Midbrain (tissue), 1 donor: ENCODE measurements around the gene PIH1D1.
"Not testable (repeated sequence)": the region's sequence is repeated elsewhere in the genome, so short reads cannot be mapped to it uniquely, and the experiment has no call there.

ENCODE experiments used
- DNase-seq: peaks from one replicate; lab custom pipeline; 2025; lab: John Stamatoyannopoulos, UW

The PIH1D1 gene

DNA sequence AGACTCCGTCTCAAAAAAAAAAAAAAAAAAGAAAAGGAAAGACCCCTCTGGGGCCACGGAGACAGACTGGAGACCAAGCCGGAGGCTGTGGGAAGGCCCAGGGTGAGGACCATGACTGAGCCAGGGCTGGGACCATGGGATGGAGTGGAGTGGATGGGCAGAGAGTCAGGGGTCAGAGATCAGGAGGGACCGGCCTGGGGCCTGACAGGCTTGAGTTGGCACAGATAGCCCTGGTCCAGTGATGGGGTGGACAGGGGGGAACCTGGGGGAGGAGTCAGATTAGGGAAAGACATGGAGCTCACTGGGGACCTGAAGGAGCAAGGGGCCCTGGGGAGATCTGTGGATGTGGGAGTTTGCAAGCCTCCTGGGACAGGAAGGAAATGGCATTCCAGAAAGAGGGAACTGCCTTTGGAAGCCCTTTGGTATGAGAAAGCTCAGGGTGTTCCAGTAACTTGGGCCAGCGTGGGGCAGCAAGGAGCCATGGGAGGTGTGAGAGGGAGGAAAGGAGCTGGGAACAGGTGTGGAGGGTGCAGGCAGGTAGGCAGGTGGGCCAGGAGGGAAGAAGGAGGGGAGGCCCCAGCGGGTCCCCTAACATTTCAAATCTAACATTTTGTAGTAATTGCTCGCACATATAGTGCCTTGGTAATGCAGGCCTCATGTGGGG, 29.5 kb upstream of the PIH1D1 start:
- DNase-seq, result no peak

DNA sequence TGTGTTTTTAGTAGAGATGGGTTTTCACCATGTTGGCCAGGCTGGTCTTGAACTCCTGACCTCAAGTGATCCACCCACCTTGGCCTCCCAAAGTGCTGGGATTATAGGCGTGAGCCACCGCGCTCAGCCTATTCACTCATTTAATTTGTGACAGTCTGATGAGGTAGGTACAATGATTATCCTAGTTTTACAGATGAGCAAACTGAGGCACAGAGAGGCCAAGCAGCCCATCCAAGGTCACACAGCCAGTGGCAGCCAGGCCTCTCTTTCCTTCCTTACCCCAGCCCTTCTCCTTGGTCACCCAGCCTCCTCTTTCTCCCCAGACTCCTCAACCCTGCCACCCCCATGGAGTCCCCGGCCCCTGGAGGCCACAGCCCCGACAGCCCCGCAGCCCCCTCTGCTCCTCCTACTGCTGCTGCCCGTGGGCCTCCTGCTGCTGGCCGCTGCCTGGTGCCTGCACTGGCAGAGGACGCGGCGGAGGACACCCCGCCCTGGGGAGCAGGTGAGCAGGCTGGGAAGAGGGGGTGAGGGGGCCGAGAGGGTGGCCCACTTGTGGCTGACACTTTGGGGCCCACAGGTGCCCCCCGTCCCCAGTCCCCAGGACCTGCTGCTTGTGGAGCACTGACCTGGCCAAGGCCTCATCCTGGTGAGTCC, 28.5 kb upstream of the PIH1D1 start:
- DNase-seq, result no peak

DNA sequence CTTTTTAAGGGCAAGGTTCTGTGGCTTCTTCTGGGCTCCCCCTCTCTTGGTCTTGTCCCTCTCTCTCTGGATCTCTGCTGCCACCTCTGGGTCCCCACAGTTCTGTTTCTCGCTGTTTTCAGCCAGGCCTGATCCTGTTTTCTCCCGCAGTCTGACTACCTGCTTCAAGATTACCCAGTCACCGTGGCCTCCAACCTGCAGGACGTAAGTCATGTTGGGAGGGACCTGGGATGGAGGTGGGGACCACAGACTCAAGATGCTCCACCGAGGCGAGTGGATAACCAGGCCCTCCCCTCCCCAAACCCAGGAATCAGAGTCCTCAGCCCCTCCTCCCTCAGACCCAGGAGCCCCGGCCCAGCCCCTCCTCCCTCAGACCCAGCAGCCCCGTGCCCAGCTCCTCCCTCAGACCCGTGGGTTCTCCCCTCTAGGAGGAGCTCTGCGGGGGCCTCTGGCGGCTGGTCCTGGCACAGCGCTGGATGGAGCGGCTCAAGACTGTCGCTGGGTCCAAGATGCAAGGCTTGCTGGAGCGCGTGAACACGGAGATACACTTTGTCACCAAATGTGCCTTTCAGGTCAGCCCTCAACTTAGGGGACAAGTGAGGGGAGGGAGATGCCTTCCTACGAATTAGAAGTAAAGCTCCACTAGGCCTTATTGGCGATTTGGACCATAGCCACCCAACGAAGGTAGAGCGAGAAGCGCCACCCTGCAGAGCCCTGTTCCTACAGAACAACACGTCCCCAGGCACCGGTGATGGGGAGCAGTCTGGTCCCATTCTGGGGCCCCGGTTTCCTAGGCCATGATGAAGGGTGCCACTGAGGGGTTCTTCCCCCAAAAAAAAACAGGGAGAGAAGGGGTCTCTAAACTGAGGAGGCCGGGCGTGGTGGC, 24.6 kb upstream of the PIH1D1 start:
- no peak for DNase-seq

DNA sequence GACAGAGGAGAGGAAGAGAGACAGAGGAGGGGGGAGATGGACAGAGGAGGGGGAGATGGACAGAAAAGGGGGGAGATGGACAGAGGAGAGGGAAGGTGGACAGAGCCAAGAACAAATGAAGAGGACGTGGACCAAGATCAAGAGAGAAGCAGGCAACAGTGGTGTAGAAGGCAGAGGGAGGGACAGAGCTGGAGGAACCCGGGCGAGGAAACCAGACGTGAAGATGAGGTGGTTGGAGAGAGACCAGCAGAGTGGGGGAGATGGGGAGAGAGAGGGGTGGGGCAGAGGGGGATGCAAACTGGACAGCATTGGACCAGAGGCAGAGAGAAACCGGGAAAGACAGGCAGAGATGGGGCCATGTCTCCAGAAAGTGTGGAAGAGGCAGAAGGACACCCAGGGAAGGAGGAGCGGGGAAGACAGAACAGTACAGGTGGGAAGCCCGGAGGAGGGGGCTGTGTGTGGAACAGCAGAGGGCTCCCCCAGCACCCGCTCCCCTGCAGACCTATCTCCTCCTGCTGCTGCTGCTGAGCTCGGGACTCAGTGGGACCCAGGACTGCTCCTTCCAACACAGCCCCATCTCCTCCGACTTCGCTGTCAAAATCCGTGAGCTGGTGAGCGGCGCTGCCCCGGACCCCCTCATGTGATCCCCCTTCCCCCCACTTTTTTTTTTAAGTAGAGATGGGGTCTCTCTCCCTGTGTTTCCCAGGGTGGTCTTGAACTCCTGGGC, 23.7 kb upstream of the PIH1D1 start:
- DNase-seq, result no peak

DNA sequence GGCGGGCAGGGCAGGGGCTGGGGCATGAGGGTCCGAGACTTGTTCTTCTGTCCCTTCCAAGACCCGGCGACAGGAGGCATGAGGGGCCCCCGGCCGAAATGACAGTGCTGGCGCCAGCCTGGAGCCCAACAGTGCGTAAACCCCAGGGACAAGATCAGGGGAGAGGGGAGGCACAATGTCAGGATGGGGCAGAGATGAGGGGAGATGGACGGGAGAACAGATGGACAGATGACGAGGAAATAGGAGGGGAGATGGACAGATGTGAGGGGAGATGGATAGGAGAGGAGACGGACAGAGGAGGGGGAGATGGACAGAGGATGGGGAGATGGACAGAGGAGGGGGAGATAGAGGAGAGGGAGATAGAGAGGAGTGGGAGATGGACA, 22.9 kb upstream of the PIH1D1 start:
- no peak for DNase-seq

DNA sequence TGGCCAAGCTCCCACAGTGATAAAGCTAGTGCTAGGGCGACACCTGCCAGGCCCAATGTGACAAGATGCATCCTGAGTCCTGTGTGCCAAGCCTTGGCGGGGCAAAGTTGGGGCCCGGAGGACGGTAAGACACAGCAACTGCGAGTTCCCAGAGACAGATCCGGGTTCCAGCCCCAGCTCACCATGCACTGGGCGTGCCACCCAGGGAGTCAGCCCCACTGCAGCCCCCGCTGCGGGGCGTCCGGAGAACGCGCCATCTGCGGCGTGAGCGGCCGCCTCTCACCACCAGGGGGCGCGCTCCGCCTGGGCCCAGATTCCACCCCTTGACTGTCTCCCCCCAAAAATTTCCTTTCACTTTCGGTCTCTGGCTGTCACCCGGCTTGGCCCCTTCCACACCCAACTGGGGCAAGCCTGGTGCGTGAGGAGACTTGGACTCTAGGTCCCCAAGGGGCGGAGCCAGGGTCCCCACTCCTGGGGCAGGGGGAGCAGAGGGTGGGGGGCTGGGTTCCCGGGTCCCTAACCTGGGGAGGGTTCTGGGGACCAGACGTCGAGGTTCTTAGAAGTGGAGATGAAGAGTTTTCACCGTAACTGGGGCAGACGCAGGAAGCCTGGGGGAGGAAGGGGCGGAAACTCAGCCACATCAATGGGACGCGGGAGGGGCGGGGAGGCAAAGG, 22.4 kb upstream of the PIH1D1 start, which contains the start of gene FLT3LG:
Gene FLT3LG, plus strand, starts transcription at position 348 of the 674 bp plus-strand sequence. CDS start 425 bp downstream, outside the sequence.
- DNase-seq, result peak; percentile 71

DNA sequence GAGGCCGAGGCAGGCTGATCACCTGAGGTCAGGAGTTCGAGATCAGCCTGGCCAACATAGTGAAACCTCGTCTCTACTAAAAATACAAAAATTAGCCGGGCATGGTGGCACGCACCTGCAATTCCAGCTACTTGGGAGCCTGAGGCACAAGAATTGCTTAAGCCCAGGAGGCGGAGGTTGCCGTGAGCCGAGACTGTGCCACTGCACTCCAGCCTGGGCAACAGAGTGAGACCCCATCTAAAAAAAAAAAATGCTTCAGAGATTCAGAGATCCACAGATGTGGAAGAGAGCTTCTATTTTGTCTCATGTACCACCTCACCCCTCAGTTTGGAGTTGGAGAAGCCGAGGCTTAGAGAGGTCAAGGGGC, 21.9 kb upstream of the PIH1D1 start:
- DNase-seq, result not testable (repeated sequence)

DNA sequence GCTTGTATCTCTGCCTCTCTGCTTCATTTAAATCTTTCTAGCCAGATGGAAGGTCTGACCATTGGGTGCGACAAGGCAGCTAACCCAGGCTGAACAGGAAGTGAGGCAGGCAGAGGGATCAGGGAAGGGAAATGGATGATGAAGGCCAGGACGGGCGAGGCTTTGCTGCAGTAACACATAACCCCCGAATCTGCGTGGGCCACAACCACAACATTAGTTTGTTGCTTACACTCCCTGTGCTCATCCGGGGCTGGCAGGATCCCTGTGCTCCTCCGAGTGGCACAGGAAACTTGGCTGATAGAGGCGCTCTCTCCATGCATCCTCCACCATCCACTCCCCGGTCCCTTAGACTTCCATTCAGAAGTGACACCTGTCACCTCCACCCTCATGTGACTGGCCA, 21.3 kb upstream of the PIH1D1 start:
- DNase-seq, result no peak

DNA sequence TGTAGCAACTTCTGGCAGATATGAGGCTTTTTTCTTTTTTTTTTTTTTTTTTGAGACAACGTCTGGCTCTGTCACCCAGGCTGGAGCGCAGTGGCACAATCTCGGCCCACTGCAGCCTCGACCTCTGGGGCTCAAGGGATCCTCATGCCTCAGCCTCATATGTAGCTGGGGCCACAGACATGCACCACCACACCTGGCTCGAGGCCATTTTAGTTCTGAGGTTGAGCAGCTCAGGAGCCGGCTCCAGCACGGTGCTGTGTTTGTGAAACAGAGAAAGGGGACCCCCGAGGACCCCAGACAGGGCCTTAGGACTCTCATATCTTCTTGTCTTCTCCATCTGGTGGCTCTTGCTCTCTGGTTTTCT, 19.0 kb upstream of the PIH1D1 start:
- no peak for DNase-seq

DNA sequence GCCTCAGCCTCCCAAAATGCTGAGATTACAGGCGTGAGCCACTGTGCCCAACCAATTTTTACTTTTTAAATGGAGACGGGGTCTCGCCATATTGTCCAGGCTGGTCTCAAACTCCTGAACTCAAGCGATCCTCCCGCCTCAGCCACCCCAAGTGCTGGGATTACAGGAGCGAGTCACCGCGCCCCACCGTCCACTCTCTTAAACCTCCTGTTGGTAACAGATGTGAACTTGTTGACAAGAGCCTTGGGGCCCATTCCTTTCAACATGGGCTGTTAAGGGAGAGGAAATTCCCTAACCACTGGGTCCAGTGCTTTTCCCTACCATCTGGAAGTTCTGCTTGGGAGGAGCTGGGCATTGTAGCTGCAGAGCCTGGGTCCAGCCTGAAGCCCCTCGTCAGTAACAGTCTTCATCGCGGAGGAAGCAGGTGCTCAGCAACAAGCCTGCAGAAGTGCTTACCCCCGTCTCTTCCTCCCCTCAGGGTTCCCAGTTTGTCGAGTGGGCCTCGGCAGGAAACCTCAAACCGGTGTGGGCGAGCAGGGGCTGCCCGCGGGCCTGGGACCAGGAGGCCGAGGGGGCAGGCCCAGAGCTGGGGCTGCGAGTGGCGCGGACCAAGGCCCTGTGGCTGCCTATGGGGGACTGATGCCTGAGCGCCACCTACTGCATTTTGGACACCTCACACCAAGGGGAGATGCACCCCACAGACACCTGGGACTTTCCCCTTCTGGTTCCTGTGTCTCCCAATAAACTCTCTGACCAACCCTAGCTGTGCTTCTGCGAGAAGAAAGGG, 18.4 kb upstream of the PIH1D1 start:
- DNase-seq, result no peak

DNA sequence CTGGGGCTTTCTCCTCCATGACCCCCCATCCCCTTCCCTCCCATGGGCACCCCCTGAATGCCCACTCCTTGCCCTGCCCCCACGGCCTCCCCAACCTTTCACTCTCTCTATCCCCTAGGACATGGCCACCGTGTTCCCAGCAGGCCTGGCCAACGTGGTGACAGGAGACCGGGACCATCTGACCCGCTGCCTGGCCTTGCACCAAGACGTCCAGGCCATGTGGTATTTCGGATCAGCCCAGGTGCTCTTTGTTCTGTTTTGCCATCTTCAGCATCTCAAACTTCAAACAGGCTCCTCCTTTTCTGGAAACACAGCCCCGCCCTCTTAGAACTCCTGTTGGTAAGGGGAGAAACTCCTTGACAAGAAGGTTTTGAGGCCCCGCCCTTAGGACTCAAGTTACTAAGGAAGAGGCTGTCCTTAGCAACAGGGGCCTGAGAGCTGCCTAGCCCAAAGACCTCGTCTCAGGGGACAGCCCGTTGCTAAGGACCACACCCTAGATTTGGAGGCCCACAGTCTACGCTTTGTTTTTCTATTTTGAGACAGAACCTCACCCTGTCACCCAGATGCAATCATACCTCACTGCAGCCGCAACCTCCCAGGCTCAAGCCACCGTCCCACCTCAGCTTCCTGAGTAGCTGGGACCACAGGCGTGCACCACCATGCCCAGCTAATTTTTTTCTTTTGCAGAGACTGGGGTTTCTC, 17.3 kb upstream of the PIH1D1 start:
- DNase-seq, result no peak

DNA sequence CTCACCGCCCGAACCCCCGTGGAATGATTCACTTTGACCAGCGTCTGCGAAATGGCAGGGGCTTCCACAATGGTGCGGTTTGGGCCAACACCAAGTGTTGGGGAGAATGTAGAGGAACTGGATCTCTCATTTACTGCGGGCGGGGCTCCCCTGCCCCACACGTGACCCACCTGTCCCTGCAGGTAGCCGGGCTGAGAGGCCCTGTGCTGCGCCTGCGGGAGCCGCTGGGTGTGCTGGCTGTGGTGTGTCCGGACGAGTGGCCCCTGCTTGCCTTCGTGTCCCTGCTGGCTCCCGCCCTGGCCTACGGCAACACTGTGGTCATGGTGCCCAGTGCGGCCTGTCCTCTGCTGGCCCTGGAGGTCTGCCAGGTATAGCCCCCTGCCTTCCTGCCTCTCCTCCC, 16.6 kb upstream of the PIH1D1 start:
- DNase-seq, result no peak

DNA sequence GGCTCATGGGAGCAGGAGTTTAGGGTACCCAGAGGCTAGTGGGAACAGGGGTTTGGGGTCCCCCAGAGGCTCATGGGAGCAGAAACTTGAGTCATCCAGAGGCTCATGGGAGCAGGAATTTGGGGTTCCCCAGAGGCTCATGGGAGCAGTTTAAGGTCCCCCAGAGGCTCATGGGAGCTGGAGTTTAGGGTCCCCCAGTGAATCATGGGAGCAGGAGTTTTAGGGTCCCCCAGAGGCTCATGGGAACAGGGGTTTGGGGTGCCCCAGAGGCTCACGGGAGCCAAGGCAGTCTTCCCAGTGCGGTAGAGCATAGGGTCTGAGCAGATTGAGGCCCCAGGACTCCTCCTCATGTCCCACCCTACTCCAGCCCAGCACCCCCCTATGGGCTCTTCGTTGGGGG, 13.8 kb upstream of the PIH1D1 start:
- no peak for DNase-seq

DNA sequence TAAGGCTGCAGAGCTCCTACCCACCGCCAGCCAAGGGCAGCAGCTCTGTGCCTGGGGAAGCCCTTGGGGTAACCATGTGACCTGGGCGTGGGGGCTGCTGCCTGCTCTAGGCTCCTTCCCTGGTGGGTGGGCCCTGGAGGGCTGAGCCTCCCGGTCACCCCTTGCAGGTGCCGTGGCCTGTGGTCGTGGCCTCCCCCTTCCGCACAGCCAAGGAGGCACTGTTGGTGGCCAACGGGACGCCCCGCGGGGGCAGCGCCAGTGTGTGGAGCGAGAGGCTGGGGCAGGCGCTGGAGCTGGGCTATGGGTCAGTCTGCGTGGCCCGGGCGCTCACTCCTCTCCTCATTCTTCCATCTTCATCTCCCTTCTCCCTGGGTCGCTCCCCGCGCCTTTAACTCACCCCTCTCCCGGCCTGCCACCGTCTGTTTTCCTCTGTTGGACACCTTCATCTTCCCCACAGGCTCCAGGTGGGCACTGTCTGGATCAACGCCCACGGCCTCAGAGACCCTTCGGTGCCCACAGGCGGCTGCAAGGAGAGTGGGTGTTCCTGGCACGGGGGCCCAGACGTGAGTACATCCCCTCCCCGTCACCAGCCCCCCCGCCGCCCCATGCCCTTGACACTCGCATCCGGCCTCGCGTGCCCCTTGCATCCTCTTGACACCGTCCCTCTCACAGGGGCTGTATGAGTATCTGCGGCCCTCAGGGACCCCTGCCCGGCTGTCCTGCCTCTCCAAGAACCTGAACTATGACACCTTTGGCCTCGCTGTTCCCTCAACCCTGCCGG, 12.5 kb upstream of the PIH1D1 start:
- no peak for DNase-seq

DNA sequence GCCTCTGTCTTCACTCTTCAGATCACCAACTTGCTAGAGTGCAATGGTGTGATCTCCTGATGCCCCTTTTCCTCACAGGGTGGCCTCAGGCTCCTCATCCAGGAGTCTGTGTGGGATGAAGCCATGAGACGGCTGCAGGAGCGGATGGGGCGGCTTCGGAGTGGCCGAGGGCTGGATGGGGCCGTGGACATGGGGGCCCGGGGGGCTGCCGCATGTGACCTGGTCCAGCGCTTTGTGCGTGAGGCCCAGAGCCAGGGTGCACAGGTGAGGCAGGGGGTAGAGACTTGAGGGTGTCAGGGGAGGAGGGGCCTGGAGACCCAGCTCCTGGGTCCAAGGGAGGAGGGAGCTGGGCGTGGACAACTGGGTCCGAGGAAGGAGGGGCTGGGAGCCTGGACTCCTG, 10.9 kb upstream of the PIH1D1 start:
- no peak for DNase-seq

DNA sequence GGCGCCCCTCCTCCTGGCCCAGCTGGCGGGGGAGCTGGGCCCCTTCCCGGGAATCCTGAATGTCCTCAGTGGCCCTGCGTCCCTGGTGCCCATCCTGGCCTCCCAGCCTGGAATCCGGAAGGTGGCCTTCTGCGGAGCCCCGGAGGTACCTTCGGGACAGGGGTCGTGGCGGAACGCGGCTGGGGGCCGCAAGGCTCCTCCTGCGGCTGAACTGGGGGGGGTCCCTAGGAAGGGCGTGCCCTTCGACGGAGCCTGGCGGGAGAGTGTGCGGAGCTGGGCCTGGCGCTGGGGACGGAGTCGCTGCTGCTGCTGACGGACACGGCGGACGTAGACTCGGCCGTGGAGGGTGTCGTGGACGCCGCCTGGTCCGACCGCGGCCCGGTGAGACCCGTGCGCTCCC, 10.0 kb upstream of the PIH1D1 start:
- DNase-seq, result no peak

DNA sequence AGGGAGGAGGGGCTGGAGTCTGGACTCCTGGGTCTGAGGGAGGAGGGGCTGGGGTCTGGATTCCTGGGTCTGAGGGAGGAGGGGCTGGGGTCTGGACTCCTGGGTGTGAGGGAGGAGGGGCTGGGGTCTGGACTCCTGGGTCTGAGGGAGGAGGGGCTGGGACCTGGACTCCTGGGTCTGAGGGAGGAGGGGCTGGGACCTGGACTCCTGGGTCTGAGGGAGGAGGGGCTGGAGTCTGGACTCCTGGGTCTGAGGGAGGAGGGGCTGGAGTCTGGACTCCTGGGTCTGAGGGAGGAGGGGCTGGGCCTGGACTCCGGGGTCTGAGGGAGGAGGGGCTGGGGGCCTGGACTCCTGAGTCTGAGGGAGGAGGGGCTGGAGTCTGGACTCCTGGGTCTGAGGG, 9.5 kb upstream of the PIH1D1 start:
- DNase-seq, result not testable (repeated sequence)

DNA sequence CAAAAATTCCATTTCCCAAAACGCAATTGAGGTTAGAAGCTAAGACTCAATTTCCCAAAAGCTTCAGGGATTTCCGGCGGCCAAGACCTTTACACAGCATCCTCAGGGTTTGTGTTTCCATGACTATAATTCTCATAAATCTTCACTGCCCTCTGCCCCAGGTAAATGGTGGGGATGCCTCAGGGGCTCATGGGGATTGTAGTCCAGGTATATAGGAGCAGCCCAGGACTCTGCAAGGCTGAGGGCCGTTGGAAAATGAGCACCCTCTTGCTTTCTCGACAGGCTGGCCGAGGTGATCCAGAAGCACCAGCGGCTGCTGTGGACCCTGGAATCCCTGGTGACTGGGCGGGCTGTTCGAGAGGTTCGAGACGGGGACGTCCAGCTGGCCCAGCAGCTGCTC, 7.8 kb upstream of the PIH1D1 start:
- DNase-seq, result no peak

DNA sequence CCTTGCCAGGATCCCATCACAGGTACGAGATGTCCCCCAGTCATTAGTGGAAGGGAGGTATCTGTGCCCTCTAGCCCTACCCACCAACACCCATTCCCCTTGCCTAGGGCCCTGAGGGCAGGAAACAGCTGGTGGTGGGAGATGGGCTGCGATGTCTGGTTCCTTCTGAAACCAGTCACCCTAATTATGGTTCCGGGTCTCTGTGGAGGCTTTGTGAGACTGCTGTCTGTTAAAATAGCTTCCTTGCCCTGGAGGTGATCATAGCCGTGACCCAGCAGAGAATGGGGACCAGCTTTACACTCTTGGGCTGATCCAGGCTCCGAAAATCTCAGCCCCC, 6.9 kb upstream of the PIH1D1 start:
- no peak for DNase-seq

DNA sequence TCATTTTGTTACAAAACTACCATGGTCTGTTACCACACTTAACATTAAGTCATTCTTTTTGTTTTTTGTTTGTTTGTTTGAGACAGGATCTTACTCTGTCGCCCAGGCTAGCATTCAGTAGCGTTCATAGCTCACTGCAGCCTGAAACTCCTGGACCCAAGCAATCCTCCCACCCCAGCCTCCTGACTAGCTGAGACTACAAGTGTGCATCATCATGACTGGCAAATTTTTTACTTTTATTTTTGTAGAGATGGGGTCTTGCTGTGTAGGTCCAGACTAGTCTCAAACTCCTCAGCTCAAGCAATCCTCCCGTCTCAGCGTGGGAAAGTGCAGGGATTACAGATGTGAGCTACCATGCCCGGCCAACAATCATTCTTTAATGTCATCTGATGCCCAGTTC, 4.7 kb upstream of the PIH1D1 start:
- DNase-seq, result no peak
